Measurements from ENCODE around the gene TMEM88.

The TMEM88 gene

GRCh38 chr17:7857713-7858521, 3.1 kb downstream of the TMEM88 start, which contains the start of gene CYB5D1:
CYB5D1 (plus strand) TSS chr17:7858003; CDS start chr17:7858135, 132 bp downstream.
- peak; percentile 95 for DNase-seq

GRCh38 chr17:7858522-7858810, 3.6 kb downstream of the TMEM88 start:
- DNase-seq: peak; percentile 87

- no peak for DNase-seq
Observed at GRCh38 chr17:7859028-7859427, 4.2 kb downstream of the TMEM88 start.

GRCh38 chr17:7862692-7863437, 8.0 kb downstream of the TMEM88 start:
- DNase-seq: peak; percentile 62

- peak; percentile 24 for DNase-seq
Observed at GRCh38 chr17:7864384-7864783, 9.5 kb downstream of the TMEM88 start.

- peak; percentile 21 for DNase-seq
Observed at GRCh38 chr17:7864995-7865650, 10.3 kb downstream of the TMEM88 start.

- DNase-seq: peak; percentile 49
Observed at GRCh38 chr17:7867881-7868329, 13.0 kb downstream of the TMEM88 start.

GRCh38 chr17:7873051-7873450, 18.2 kb downstream of the TMEM88 start:
- peak; percentile 59 for DNase-seq

- DNase-seq: no peak
Observed at GRCh38 chr17:7875804-7876370, 21.0 kb downstream of the TMEM88 start.

GRCh38 chr17:7878234-7878633, 23.4 kb downstream of the TMEM88 start:
- peak; percentile 20 for DNase-seq

- DNase-seq: peak; percentile 26
Observed at GRCh38 chr17:7880076-7880868, 25.4 kb downstream of the TMEM88 start.

- peak; percentile 35 for DNase-seq
Observed at GRCh38 chr17:7881276-7882054, 26.6 kb downstream of the TMEM88 start.

- DNase-seq: peak; percentile 46
Observed at GRCh38 chr17:7882068-7882467, 27.2 kb downstream of the TMEM88 start.

- DNase-seq: peak; percentile 41
Observed at GRCh38 chr17:7882629-7883028, 27.8 kb downstream of the TMEM88 start.

- DNase-seq: peak; percentile 15
Observed at GRCh38 chr17:7883781-7884386, 29.0 kb downstream of the TMEM88 start.

- peak; percentile 58 for DNase-seq
Observed at GRCh38 chr17:7884581-7885366, 29.9 kb downstream of the TMEM88 start.

GRCh38 chr17:7885367-7886226, 30.7 kb downstream of the TMEM88 start:
- peak; percentile 84 for DNase-seq

- peak; percentile 76 for DNase-seq
Observed at GRCh38 chr17:7886227-7887037, 31.6 kb downstream of the TMEM88 start.
